ENCODE measurements around the gene KMT2D.

Gene KMT2D

GRCh38 chr12:49098703-49099102, 38.1 kb upstream of the KMT2D start:
- TF ChIP-seq EZH2 (IDR thresholded peaks at IDR 0.05) (no peak), FOXP2 (optimal IDR thresholded peaks at IDR 0.05; ENCODE audit: control extremely low read depth, extremely low read length, insufficient read depth) (no peak), POLR2AphosphoS5 (IDR thresholded peaks at IDR 0.05; ENCODE audit: borderline replicate concordance, low read depth, low read length) (no peak)
- H3K36me3 ChIP-seq (ENCODE audit: insufficient read depth, low read length), result peaks cover 26% of the 10 kb centered on the region; the same call in 1 of the 2 replicates

GRCh38 chr12:49098035-49098451, 37.4 kb upstream of the KMT2D start:
- DNase-seq (ENCODE audit: low read depth, low spot score), result no peak
- H3K36me3 ChIP-seq (ENCODE audit: insufficient read depth, low read length), result peaks cover 25% of the 10 kb centered on the region; the same call in 1 of the 2 replicates
- H3K9me3 ChIP-seq (ENCODE audit: low read depth, low read length), result no peaks in the 10 kb centered on the region
- TF ChIP-seq FOXP2 (optimal IDR thresholded peaks at IDR 0.05; ENCODE audit: control extremely low read depth, extremely low read length, insufficient read depth) (no peak), EZH2 (IDR thresholded peaks at IDR 0.05) (no peak), POLR2AphosphoS5 (IDR thresholded peaks at IDR 0.05; ENCODE audit: borderline replicate concordance, low read depth, low read length) (no peak)
- no peak overlapping the region for H3K27ac ChIP-seq
- no peak overlapping the region for H3K9ac ChIP-seq (ENCODE audit: insufficient read length)
- no peak overlapping the region for H3K4me3 ChIP-seq

More at GRCh38 chr12:49098703-49099102, 38.1 kb upstream of the KMT2D start:
- Histone ChIP-seq H3K4me3 (no peak overlapping the region), H3K9me3 (ENCODE audit: low read depth, low read length) (no peaks in the 10 kb centered on the region), H3K27ac (no peak overlapping the region), H3K9ac (ENCODE audit: insufficient read length) (no peak overlapping the region)
- no peak for DNase-seq (ENCODE audit: low read depth, low spot score)

- DNase-seq (ENCODE audit: low read depth, low spot score), result no peak
- H3K9me3 ChIP-seq (ENCODE audit: low read depth, low read length), result no peaks in the 10 kb centered on the region
- H3K4me3 ChIP-seq, result no peak overlapping the region
- no peak overlapping the region for H3K9ac ChIP-seq (ENCODE audit: insufficient read length)
- TF ChIP-seq POLR2AphosphoS5 (IDR thresholded peaks at IDR 0.05; ENCODE audit: borderline replicate concordance, low read depth, low read length) (no peak), FOXP2 (optimal IDR thresholded peaks at IDR 0.05; ENCODE audit: control extremely low read depth, extremely low read length, insufficient read depth) (no peak), EZH2 (IDR thresholded peaks at IDR 0.05) (no peak)
- H3K27ac ChIP-seq, result no peak overlapping the region
- H3K36me3 ChIP-seq (ENCODE audit: insufficient read depth, low read length), result peaks cover 19% of the 10 kb centered on the region; the same call in 1 of the 2 replicates
Observed at GRCh38 chr12:49097381-49097780, 36.8 kb upstream of the KMT2D start.

- Histone ChIP-seq H3K36me3 (ENCODE audit: insufficient read depth, low read length) (peaks cover 3% of the 10 kb centered on the region; the same call in 1 of the 2 replicates), H3K9me3 (ENCODE audit: low read depth, low read length) (no peaks in the 10 kb centered on the region), H3K27ac (no peak overlapping the region), H3K4me3 (no peak overlapping the region), H3K9ac (ENCODE audit: insufficient read length) (no peak overlapping the region)
- TF ChIP-seq EZH2 (IDR thresholded peaks at IDR 0.05) (no peak), POLR2AphosphoS5 (IDR thresholded peaks at IDR 0.05; ENCODE audit: borderline replicate concordance, low read depth, low read length) (no peak), FOXP2 (optimal IDR thresholded peaks at IDR 0.05; ENCODE audit: control extremely low read depth, extremely low read length, insufficient read depth) (no peak)
- no peak for DNase-seq (ENCODE audit: low read depth, low spot score)
Observed at GRCh38 chr12:49094975-49095365, 34.4 kb upstream of the KMT2D start.

GRCh38 chr12:49094160-49094974, 33.8 kb upstream of the KMT2D start, which contains the start of gene DHH:
DHH (minus strand) TSS chr12:49094801; CDS start chr12:49094512, 289 bp downstream.
- peak; percentile 33 for TF ChIP-seq EZH2 (IDR thresholded peaks at IDR 0.05)
- no peak for TF ChIP-seq FOXP2 (optimal IDR thresholded peaks at IDR 0.05; ENCODE audit: control extremely low read depth, extremely low read length, insufficient read depth)
- no peak for TF ChIP-seq POLR2AphosphoS5 (IDR thresholded peaks at IDR 0.05; ENCODE audit: borderline replicate concordance, low read depth, low read length)
- Histone ChIP-seq H3K9me3 (ENCODE audit: low read depth, low read length) (no peaks in the 10 kb centered on the region), H3K36me3 (ENCODE audit: insufficient read depth, low read length) (no peaks in the 10 kb centered on the region; the same call in 1 of the 2 replicates), H3K9ac (ENCODE audit: insufficient read length) (no peak within 1 kb of the TSS), H3K27ac (no peak within 1 kb of the TSS), H3K4me3 (no peak within 1 kb of the TSS)
- DNase-seq (ENCODE audit: low read depth, low spot score), result no peak

- no peak overlapping the region for H3K4me3 ChIP-seq
Observed at GRCh38 chr12:49093792-49094159, 33.2 kb upstream of the KMT2D start.

GRCh38 chr12:49092816-49093406, 32.3 kb upstream of the KMT2D start:
- Histone ChIP-seq H3K9ac (ENCODE audit: insufficient read length) (no peak overlapping the region), H3K36me3 (ENCODE audit: insufficient read depth, low read length) (no peaks in the 10 kb centered on the region), H3K9me3 (ENCODE audit: low read depth, low read length) (no peaks in the 10 kb centered on the region), H3K27ac (no peak overlapping the region), H3K4me3 (no peak overlapping the region)
- no peak for TF ChIP-seq POLR2AphosphoS5 (IDR thresholded peaks at IDR 0.05; ENCODE audit: borderline replicate concordance, low read depth, low read length)
- DNase-seq (ENCODE audit: low read depth, low spot score), result no peak

More at GRCh38 chr12:49093792-49094159, 33.2 kb upstream of the KMT2D start:
- H3K9ac ChIP-seq (ENCODE audit: insufficient read length), result no peak overlapping the region
- TF ChIP-seq FOXP2 (optimal IDR thresholded peaks at IDR 0.05; ENCODE audit: control extremely low read depth, extremely low read length, insufficient read depth) (no peak), EZH2 (IDR thresholded peaks at IDR 0.05) (no peak), POLR2AphosphoS5 (IDR thresholded peaks at IDR 0.05; ENCODE audit: borderline replicate concordance, low read depth, low read length) (no peak)
- H3K27ac ChIP-seq, result no peak overlapping the region
- no peak for DNase-seq (ENCODE audit: low read depth, low spot score)
- H3K9me3 ChIP-seq (ENCODE audit: low read depth, low read length), result no peaks in the 10 kb centered on the region
- H3K36me3 ChIP-seq (ENCODE audit: insufficient read depth, low read length), result no peaks in the 10 kb centered on the region

- Histone ChIP-seq H3K36me3 (ENCODE audit: insufficient read depth, low read length) (no peaks in the 10 kb centered on the region), H3K27ac (no peak overlapping the region), H3K9me3 (ENCODE audit: low read depth, low read length) (no peaks in the 10 kb centered on the region), H3K9ac (ENCODE audit: insufficient read length) (no peak overlapping the region), H3K4me3 (no peak overlapping the region)
- no peak for TF ChIP-seq FOXP2 (optimal IDR thresholded peaks at IDR 0.05; ENCODE audit: control extremely low read depth, extremely low read length, insufficient read depth)
- TF ChIP-seq POLR2AphosphoS5 (IDR thresholded peaks at IDR 0.05; ENCODE audit: borderline replicate concordance, low read depth, low read length), result no peak
- TF ChIP-seq EZH2 (IDR thresholded peaks at IDR 0.05), result no peak
- DNase-seq (ENCODE audit: low read depth, low spot score), result no peak
Observed at GRCh38 chr12:49092086-49092815, 31.7 kb upstream of the KMT2D start.

All from SK-N-MC (cell line).